Superior temporal gyrus (tissue), 1 donor: ENCODE measurements around the gene TDP1.

Experiments used
- DNase-seq: peaks from one replicate; pipeline ENCODE4 v3.0.0-alpha.2; 2016; ENCODE audit errors: extremely low spot score

TDP1 gene

DNA sequence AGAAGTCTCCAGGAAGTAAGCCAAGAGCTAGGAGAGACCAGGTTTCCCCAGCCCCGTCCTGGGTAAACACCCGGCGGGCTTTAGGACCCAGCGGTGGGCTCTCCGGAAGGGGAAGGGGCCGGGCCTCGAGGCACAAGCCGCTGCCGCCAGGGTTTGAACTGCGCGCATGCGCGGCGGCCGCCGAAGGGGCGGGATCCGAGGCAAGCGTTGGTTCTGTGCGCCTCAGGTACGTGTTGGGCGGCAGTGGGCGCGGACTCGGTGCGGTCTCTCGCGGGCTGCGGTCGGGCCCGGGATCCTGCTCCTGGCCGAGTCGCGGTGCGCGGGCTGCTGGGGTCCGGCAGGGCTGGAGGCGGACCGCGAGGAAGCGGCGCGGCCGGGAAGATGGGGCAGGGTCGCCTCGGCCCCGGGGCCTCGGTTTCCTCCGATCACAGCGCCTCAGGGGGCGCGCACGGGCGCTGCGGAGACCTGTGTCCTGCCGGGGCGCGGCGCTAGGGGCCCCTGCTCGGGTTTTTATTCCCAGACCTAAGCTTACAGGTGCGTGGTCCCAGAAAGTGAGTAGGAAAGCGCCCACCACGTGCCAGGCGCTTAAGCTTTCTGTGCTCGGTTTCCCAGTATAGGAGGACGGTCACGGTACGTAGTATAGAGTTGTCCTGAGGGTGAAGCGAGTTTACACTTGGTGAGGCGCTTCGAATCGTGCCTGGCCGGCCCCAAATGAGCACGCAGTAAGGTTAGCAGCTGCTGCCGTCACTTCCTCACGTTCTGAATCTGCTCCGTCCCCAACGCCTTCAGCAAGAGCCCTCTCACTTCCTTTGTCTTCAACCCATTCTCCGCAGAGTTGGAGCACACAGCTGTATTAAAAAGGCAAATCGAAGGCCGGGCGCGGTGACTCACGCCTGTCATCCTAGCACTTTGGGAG, at the start of gene TDP1:
TDP1 (plus strand) TSS at position 183 of the 916 bp plus-strand sequence. CDS start 7,188 bp downstream, outside the sequence.
- peak; percentile 97 for DNase-seq

- no peak for DNase-seq
These were observed 49.7 kb upstream of the TDP1 start for GRCh38 chr14:89906000-89906399.

DNA sequence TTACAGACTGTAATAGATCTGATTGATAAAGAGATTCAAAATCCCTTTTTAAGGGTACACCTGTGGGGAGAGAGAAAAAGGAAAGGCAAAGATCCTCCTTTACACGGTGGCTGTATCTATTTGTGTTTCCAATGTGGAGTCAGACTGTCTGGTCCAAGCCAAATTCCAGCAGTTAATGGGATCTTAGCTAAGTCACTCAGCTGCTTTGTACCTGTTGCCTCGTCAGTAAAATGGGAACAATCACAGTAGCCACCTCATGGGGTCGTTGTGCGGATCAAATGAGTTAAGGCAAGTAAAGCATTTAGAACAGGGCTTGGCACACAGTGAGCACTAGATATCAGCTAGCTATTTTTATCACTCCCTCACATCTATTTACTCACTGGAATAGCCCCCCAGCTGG, 48.1 kb upstream of the TDP1 start:
- no peak for DNase-seq

- no peak for DNase-seq
These were observed 46.8 kb upstream of the TDP1 start for GRCh38 chr14:89908712-89909450.

- DNase-seq = no peak
These were observed 46.1 kb upstream of the TDP1 start for GRCh38 chr14:89909586-89909985.

GRCh38 chr14:89910691-89911009, 45.1 kb upstream of the TDP1 start:
- no peak for DNase-seq

DNA sequence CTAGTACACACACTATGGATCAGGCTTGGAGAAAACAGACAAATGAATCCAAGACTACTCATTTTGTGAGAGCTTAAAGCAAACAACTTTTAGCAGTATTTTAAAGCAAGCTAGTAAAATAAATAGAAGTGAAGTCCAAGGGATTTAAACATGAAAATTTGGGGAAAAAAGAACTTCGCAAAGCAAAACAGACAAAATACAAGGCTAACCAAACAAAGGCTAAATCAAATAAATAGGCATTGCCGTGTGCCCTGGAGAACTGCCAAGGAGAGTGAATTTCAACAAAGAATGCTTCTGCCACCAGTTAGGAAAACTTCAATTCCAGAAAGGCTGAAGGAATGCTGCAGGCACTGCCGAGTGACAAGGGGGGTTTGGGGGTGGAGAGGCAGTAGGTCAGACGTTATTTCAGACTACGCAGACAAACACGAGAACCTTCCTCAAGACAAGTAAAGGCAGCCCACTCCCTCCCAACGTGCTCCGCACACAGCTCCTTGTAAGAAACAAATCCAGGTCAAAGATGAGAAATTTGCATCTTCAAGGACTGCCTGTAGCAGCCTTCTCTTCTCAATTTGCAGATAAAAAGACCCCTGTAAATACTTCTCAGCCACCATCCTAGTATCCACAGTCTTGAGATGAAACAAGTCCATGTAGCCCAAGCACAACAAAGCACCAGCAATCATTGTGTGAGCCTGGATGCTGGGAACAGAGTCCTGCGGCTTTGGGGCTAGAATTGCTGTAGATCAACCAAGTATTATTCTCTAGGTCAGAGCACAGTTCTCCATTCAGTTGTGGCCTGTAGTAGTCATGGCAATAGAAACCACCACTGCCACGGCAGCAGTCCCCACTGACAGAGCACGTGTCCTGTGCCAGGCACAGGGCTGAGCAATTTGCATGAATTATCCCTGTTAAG, 44.5 kb upstream of the TDP1 start:
- DNase-seq = peak; percentile 81

DNA sequence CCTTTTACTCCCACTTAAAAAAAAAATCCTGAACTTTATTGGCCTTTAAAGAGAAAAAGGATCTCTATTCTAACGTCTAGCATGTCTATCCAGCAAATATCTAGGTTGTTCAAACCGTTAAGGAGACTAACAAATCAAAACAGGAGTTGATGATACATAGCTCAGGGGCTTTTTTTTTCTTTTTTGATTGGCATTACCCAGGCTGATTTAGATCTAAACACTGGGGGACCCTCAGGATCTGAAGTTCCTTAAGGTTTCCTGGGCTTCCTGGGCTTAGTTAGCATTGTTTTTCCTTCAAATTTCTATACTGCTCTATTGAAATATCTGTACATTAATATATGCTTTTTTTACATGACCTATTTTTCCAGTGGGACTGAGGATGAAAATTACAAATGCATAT, 43.5 kb upstream of the TDP1 start:
- DNase-seq = no peak

DNA sequence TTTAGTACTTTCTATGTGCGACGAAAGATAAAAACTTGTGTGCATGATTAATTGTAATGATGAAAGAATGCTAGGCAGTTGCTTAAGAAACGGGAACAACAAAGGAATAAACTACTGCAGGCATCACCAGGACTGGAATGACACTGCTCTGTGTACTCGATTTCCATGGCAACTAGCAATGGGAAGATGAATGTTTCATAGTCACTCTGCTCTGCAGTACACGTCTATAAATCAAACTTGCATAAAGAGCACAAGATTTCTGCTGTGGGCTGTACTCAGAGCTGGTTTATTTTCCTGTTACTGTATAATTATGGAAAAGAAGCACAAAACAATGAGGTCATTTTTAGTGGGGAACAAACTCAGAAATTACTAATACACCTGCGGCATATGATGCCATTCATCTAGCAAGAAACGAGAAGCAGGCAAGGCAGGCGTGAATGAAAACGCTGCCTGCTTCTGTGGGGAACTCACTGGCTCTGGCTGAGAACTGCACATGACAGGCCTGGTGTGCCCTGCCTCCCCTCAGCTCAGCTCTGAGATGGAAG, 43.0 kb upstream of the TDP1 start:
- DNase-seq = peak; percentile 78

GRCh38 chr14:89915114-89915878, 40.4 kb upstream of the TDP1 start:
- peak; percentile 97 for DNase-seq

DNA sequence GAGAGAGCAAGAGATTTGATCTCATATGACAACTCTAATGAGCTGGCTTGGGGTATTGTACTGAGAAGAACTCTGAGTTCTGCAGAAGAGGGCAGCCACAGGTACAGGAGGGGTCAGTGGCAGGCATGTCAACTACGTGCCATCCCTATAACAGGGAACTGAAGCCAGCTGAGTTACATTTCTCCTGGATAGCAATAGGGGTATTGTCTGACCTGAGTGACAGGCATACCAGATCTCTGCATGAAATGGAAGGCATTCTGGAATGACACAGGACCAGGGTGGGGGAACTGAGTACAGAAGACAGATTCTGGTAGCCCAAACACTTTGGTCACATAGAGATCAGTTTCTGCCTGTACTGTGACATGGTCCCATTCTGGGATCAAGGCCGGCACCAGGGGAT, 37.0 kb upstream of the TDP1 start:
- DNase-seq = no peak

DNA sequence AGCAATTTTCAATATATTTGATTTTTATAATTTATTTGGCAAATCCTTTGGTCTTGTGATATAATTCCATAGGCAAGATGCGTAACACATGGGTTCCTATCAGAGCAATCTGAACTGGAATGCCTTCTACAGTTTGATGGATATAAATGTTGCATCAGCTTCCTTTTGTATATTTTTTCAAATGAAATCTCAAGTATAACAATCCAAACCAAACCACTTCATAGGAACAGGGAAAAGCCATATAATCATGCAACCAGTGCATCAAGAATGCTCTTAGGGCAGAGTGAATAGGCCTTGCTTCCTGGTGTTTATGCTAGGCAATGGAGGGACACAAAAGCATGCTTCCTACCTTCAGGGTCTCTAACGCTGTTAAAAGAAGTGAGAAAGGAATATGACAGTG, 35.7 kb upstream of the TDP1 start:
- DNase-seq = no peak

- no peak for DNase-seq
These were observed 34.4 kb upstream of the TDP1 start for GRCh38 chr14:89921346-89921745.

DNA sequence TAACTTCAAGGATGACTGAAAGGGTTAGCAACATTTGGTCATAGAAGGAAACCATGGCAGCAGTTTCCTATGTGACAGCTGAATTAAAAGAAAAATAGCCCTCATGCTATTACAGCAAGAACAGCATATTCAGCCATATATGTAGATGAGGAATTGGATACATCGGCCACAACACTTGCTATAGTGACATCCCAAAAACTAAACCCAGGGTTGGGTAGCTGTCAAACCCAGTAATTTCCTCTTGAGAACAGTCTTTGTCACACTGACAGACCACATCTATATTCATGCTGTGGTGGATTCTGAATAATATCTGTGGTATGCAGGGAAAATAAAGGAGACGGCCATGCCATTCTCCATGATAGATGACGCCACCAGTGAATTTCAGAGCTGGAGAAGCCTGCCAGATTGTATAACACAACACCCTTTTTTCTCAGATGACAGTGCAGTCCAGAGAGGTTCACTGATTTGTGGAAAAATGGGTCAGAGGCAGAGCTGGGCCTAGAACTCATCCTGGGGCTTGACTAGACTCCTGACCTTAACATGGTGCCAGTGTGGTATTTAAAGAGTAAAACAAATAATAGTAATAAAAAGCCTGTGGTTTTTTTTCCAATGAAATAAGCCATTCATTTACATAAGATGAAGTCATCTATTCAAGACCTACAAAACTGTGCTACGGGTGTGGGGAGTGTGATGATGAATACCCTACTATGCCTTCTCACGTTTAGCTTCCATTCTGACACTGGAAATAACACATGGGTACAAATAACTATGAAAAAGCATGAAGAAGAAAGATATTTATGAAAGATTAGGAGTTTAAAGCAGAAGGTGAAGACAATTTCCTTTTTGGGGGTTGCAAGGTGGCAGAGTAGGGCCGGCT, 33.5 kb upstream of the TDP1 start:
- DNase-seq = peak; percentile 82

DNA sequence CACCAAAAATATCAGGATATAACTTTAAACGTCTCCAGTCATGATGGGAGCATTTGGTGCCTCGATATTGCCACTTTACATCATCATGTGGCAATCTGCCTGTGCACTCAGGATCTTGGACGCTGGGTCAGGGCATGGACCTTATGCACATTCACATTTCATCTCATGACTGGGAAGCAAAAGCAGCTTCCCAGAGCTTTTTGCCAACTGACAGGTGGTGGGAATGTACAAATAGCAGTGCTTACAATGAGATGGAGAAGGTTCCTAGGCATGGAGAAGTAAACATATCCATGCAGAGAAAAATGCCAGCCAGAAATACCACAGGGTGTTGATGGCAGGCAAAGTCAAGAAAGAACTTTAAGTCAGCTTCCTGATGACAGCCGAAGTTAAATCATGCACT, 31.5 kb upstream of the TDP1 start:
- DNase-seq = no peak

GRCh38 chr14:89926694-89927093, 29.0 kb upstream of the TDP1 start:
- DNase-seq = no peak

DNA sequence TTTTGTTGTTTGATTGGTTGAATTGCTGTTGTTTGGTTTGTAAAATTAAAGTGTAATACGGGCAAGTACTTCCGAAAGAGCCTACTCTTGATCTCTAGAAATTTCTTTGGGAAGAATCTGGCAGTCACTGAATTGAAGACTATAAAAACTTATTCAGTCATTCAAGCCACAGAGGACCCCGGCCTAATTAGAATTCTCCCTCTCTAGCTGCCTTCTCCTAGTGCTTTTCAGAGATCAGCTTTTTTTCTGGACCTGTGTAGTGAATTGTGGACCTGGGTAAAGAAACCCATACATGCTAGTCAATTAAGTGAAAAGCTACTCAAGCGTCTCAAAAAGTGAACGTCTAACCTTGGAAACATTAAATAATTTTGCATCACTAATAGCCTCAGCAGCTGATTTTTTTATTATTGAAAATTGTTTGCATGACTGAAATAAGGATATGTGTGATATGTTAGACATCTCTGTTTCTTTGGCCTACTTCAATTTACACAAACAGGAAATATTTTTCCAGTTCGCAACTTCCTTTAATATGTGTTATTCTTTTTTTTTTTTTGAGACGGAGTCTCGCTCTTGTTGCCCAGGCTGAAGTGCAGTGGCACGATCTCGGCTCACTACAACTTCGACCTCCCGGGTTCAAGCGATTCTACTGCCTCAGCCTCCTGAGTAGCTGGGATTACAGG, 28.4 kb upstream of the TDP1 start:
- DNase-seq = no peak

DNA sequence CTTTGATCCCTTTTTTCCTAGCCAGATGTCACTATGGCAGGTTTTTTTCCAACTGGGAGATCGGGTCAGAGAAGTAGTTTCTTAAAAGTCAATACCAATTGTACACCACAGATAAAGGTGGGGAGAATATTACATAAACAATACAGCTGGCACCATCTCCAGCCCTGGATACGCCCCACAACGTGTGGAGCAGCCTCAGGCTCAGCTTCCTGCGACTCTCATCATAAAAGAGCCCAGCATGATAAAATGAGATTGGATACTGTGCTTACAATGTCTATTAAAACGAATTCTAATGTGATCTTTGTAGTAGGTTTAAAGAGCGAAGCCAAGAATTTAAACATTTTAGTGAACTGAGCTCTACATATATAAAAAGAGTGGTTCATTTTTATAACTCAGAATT, 22.7 kb upstream of the TDP1 start:
- no peak for DNase-seq

GRCh38 chr14:89936654-89937185, 19.0 kb upstream of the TDP1 start:
- no peak for DNase-seq
